GM21619 (cell line): Measurements from ENCODE around the gene RALGDS.

Experiments
- ATAC-seq: cut with Tn5 transposase; IDR thresholded peaks from one replicate; pipeline ENCODE4 v1.9.1; 2021; ENCODE audit not compliant: unreplicated experiment

Gene RALGDS

DNA sequence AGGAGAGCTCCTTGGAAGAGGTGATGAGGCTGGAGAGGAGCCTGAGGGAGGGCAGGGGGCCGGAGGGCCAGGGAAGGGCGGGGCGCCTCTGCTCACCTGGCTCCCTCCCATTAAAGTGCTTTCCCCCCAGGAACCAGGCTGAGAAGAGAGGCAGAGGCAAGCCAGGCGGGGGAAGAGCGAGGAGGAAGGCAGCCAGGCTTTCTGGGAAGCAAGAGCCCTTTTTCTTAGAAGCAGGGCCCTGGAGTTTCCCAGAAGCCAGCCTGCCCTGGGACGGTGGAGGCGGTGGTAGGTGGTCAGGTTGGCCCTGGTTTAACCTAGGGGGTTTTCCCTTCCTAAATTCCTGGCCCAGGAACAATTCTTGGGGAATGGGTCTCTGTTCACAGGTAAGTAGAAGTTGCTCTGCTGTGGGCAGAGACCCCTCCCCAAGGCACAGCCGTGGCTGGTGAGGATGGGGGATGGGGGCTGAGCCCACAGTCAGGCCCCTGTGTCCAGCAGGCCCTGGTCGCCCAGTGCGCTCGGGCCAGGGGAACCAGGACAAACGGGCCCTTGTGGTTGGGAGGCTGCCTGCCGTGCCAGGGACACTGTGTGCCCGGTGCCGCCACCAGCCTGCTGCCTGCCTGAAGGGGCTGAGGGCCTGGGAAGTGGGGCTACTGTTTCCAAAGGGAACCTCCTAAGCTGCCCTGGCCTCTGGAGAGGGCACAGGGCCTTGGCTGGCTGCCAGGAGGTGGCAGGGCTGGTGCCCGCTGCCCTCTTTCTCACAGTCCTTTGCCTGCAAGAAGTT is 16.6 kb upstream of the RALGDS start:
- no peak for ATAC-seq

DNA sequence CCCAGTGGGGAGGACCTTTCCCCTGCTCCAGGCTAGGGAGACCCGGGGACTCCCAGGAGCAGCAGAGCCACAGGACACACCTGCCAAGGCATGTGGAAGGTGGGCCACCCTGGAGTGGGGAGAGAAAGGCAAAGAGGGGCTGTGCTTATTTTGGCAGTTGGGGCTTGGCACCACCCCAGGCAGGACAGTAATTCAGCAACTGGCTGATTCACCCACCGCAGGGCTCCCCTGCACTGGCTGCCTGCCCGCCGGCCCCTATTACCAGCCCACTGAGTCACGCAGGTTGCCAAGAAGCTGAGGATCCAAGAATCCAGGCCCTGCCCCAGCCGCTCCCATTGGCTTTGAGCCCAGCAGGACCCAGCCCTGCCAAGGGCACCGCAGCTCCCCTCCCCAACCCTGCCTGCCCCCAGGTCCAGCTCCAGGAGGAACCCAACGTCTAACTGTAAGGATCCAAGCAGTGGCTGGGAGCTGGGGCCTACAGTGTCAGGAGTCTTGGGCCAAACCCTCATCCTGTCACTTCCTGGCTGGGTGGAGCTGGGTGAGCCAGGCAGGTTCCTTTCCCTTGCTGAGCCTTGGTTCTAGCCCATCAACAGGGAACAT is 14.2 kb upstream of the RALGDS start:
- ATAC-seq: no peak

DNA sequence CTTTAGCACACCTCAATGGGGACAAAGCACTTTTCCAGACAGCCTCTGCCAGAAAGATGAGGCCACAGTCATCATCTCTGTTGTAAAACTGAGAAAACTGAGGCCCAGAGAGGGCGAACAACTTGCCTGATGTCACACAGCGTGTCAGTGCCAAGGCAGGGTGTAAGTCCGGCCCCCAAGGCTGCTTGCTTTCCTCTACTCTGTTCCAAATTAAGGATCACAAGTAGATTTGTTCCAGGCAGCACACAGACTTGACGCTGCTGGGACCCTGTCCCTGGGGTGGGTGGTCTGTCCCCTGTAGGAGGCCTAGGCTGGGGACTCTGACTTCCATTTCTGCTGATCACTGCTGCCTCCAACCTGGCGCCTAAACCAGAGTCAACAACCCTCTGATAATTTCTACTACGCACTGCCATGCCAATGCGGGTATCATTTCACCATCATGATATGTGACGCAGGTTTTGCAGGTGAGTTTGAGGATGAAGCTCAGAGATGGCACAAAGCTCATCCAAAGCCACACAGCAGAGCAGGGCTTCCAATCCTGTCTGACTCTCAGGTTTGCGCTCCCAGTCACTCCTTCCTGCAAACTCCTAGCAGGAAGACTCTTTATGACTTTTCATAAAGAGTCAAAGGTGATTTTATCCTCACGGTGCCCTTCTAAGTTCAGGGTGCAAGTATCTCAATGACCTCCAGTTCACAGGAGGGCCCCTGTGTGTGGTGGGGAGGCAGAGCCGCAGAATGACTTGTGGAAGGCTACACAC is 13.5 kb upstream of the RALGDS start:
- ATAC-seq: no peak

DNA sequence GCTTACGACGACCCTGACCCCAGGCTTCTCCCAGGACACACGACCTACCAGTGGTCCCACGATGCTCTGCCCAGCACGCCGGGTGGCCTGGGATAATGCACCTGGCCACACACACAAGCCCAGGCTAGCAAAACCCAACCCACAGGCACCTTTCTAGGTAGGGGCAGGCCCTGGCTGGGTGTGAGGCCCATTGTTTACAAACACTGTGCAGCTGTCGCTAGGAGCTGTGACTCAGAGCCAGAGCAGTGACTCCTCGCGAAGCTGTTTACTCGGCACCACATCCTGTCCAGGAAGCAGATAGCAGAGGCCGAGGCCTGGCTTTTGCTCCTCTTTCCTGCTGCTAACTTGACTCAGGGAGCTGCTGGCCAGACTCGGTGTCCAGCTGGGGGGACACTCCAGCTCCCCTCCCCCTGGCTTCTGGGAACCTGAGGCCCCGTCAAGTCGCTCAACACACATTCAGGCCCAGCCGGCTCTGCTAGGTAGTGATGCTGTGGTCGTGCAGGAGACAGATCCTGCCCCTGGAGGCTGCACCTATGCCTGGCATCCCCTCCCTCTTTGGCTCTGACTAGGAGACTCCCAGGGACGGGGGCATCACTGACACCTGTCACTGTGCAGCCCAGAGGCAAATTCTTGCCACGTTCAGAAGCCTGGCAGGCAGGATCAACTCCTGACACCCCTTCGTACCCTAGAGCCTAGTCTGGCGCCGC is 12.8 kb upstream of the RALGDS start:
- ATAC-seq: peak; percentile 89

DNA sequence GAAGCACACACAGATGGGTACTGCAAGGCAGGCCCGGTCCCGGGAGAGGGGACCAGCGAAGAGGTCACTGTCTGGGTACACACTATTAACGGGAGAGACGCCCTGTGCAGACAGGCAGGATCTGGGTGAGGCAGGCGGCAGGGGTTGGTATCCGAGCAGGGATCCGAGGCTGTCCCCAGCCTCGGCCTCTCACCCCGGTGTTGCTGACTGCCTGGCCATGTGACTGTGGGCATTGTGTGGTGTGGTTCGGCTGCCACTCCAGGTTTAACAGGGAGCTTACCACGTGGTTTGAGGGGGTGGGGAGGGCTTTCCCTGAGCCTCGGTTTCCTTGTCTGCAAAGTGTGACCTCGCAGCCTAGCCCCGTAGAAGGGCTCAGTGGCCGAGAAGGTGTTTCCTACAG is 11.1 kb upstream of the RALGDS start:
- no peak for ATAC-seq

DNA sequence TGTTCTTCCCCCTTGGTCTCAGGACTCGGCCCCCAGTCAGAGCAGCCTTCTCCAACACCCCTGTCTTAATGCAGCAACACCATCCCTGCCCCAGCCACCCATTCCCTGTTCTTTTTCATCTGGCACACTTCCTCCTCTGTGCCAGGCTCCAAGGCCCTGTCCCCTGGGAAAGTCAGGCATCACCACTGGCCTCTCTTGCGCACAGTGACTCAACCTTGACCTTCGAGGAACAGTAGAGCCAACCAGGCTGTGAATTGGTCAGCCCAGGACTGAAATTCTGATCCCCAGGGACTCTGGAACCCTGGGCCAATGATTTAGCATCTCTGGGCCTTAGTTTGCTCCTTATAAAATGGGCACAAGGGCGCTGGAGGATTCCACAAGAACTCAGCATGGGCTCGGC is 10.5 kb upstream of the RALGDS start:
- no peak for ATAC-seq

DNA sequence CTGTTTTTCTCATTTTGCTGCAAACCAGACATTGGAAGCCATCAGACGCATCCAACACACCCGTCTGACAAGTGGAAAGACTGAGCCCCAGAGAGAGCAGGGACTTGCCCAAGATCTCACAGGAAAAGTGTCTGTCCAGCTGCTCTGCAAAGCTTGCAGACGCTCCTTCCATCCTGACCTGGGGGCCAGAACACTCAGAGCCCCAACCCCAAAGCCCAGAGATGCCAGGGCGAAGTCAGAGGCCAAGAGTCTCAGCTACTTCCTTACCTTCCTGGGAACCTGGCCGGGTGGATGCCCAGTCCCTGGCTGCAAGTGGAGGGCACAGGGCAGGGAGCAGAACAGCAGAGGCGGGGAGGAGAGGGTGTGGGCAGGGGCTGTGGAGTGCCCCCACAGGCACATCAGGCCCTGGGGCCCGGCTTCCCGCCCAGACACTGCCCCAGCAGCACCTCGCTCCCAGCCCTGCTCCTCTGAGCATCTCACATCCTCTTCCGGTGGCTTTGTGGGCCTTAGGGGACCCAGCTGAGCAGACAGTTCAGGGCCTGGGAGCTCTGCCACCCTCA is 9.7 kb upstream of the RALGDS start:
- peak; percentile 26 for ATAC-seq

DNA sequence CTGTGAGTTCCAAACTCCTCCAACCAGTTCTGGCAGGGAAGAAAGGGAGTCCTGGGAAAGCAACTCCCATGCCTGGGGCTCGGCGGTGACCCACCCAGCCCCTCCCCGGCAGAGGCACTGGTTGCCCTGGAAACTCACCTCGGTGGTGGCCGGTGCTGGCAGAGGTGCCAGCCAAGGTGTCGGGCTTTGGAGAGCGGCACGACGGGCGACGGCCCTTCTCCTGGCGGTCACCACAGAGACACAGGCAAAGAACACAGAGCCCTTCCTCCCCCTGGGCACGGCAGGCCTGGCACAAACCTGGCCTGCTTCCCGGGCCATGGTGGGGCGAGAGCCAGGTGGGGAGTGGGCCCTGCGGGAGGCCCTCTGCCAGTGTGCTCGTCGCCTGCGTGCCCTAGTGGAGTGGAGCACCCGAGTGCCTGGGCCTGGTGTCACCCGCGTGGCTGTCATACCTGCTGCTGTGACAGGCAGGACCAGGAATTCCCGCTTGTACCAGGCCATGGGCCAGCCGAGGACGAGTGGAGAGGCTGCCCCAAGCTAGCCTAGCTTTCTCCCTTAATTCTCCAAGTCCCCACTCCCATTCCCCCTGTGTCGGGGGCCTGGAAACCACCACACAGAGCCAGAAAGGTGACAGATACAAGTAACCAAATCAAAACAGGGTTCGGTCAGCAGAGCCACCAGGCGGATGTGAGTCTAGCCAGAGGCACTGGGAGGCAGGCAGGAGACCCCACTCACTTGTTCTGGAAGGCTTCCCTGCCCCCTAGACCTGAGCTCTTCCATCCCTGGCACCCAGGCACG is 8.2 kb upstream of the RALGDS start:
- ATAC-seq: no peak

DNA sequence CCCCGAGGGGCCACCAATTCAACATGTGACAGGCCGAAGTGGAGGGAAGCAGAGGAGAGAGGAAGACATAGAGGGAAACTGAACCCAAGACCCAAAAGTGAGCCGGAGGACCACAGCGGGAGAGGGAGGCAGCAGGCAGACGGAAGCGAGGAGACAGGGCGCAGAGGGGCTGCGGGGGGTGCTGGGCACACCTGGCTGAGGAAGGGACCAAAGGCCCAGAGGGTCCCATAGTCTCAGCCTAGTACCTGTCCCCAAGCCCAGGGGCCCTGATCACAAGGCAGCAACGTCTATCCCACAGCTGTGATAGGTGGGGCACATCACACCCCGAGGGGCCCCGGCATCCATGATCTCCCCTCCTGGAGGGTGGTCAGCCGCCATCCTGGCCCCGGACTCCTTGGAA is 7.1 kb upstream of the RALGDS start:
- no peak for ATAC-seq

DNA sequence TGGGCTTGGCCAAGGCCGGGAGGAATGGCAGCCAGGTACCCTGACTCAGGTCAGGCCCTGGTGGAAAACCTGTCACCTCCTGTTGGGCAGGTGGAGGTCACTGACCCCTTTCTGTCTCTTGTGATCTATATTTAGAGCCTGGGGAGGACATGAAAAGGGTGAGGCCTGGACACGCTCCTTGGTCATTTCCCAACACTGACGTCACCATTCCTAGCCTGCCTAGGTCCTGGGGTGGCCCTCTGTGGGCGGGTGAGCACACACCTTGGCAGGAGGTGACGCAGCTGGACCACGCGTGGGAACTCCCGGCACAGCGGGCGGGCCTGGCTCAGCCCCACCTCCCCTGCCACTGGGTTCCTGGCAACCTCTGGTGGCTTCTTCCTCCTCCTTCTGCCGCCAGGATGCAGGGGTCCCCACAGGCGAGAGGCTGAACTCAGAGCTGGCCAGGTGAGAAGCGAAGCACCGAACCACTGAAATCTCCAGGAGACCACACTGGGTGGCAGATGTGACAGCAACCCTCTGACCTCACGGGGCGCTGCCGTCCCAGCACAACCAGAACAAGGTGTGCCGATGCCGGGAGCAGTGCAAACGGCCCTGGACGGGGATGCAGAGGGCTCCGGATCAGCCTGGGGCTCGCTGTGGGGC is 6.4 kb upstream of the RALGDS start:
- no peak for ATAC-seq

DNA sequence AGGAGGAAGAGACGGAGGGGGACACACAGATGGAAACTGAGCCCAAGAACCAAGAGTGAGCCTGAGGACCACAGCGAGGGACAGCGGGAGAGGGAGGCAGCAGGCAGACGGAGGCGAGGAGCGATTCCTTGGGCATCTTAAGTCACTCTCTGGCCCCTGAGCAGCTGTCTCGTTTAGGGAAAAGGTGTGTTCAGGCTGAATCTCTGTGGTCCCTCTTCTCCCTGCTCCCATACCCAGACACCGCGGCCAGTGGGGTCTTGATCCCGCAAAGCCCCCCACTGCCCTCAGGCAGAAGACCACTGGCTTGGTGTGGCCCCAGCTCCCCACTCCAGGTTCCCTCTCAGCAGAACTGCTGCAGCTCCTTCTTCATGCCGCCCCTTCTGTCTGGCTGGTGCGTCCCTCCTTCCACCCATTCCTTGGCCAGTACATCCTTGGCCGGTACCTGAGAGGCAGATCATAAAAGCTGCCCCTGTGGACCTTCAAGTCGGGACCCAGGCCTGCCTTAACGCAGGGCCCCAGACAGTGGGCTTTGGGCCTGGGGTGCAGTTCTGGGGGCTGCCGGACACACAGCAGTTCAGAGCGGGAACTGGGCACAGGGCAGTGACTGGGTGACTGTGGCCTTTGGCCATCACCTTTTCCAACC is 5.8 kb upstream of the RALGDS start:
- ATAC-seq: no peak

DNA sequence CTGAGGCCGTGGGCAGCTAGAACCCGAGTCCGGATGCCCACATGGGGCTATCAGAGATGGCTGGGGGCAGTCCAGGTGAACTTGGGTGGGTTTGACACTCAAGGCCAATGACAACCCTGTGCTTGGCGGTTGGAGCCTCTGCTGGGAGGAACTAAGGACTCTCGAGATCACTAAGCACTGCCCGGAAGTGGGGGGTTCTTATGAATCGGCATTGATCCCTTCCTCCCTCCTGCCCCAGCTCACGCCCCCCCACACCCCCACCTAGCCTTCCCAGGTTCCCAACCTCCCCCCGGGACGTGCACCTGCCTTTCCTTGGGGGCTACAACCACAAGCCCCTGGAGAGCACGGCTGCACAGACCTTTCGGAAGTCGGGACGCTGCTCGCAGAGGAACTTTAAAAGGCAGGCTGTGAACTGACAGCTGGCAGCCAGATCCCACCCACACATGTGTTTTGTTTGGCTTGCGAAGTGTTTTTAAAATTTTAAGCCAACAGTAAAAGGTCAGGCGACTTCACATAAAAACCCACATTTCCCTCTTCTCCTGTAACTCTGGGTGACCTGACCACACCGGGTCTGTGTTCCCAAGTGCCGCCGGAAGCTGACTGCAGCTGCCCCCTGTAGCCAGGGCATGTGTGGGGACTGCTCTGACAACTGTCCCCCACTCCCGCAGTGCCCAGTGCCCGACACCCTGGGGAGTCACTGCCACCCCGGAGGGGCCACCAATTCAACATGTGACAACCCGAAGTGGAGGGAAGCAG is 5.1 kb upstream of the RALGDS start:
- ATAC-seq: no peak

DNA sequence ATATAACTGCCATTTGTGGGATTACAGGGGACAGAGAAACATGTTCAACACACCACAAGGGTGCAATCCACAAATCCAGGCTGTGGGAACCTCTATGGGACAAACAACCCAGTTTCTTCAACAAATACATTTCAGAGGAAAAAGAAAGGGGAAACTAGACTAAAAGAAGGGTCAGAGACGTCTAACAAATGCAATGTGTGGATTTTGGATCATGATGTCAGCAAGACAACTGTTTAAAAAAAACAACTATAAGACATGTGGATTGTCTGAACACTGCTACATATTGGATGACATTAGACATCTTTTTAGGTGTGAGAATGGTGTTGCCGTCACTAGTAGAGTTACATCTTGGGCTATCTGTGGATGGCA is 3.9 kb upstream of the RALGDS start:
- ATAC-seq: no peak

DNA sequence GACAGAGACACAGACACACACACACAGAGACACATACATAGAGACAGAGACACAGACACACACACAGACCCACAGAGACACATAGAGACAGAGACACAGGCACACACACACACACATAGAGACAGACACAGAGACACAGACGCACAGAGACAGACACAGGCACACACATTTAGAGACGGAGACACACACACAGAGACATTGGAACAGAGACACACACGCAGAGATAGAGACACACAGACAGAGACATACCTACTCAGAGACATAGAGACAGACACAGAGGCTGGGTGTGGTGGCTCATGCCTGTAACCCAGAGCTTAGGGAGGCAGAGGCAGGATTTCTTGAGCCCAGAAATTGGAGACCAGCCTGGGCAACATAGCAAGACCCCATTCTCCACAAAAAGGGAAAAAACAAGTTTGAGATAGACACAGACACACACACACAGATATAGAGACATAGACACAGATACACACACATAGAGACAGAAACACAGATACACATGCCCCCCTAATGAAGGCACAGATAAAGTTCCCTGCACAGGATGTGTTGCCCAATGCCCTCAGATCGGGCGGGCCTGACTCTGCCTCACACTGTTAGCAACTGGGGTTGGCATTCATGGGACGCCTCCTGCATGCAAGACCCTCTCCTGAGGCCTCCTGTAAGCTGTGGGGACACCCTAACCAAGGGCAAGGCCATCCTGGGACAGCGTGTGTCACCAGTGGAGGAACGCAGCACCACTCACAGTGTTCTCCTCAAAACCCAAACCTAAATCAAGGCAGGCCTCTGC is 3.3 kb upstream of the RALGDS start:
- no peak for ATAC-seq

DNA sequence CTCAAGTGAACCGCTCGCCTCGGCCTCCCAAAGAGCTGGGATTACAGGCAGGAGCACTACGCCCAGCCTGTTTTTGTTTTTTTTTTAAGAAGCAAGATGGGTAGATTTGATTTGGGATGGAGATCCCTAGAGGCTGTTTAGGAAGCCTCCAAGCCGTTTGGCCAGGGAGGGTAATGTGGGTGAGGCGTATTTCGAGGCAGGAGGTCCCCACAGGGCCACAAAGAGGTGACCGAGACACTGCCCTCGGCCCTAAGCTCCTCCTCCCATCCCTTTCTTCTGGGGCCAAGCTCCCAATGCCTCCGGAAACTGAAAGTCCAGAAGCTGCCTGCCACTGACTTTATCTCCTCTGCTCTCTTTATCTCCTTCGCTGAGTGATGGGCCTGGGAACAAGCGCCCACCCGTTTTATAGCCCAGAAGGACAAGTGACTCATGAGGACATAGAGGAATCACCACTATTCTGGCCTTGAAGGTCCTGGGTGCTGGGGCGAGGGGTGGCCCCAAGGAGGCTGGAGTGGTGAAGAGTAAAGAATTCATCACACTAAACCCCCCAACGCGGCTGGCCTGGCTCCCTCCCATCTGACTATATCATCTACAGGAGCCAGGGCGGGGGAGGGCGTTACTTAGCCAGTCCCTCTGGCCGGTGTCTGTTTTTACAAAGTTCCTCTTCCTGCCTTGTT is 2.0 kb upstream of the RALGDS start:
- ATAC-seq: no peak

DNA sequence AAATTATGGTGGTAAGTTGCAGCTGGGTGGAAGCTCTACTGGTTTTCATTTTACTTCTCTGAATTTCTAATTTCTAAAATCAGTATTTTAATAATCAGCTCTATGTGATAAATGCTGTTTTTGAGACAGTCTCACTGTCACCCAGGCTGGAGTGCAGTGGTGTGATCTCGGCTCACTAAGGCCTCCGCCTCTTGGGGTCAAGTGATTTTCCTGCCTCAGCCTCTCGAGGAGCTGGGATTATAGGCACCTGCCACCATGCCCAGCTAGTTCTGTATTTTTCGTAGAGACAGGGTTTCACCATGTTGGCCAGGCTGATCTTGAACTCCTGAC is 1.5 kb upstream of the RALGDS start:
- ATAC-seq: no peak

DNA sequence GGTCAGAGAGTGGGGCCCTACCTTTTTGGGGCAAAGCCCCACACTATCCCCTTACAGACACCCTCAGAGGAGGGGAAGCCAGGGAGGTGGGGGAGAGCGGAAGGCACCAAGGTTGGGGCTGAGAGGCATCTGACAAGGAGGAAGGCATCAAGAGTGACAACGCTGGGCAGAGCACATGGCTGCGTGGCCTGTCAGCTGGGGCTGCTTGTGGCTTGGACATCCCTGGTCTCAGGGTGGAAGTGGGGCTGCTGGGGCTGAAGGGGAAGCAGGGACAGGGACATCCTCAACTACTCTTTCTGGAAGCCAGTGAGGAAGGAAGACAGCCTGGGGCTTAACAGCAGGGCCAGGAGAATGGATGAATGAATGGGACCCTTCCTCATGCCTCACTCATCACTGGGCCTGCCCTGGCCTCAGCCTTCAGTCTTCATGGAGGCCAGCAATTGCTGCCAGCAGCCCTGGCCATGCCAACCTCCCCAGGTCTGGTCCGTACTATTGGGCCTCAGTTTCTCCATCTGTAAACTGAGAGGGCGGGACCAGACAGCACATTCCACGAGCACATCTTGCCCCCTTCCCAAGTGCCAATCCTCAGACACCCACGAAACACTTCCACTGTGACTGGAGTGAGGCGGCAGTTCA is 993 bp upstream of the RALGDS start:
- no peak for ATAC-seq
